Gastrocnemius medialis (tissue), 4 donors: ENCODE data around the gene BBS1.

Experiments used
- CTCF ChIP-seq, 5 experiments: fragments of 450-650 bp in 3 of 5; fragments of 200-600 bp in 2 of 5; sonication (generic) in 2 of 5; IDR thresholded peaks in 4 of 5; conservative IDR thresholded peaks in 1 of 5; 1 replicate in 4 of 5; 2 replicates in 1 of 5; pipeline ENCODE4 v1.5.1; 2016 to 2019; ENCODE audit warnings: antibody characterized with exemption in 5 of 5, mild to moderate bottlenecking in 3 of 5, moderate library complexity in 3 of 5
- POLR2A ChIP-seq, 2 donors: fragments of 450-650 bp; IDR thresholded peaks; one replicate each; pipeline ENCODE4 v1.6.1; 2017; ENCODE audit warnings: antibody characterized with exemption in 2 of 2, mild to moderate bottlenecking in 2 of 2, moderate library complexity in 2 of 2

GRCh38 chr11:66529655-66530054 lies 19.2 kb downstream of the BBS1 start:
- TF ChIP-seq CTCF (IDR thresholded peaks at IDR 0.05 in 4 of 5, conservative IDR thresholded peaks at IDR 0.05 in 1 of 5) (no peak), POLR2A (IDR thresholded peaks at IDR 0.05) (no peak)
